Fibroblast of pulmonary artery (primary cell): Measurements from ENCODE around the gene UIMC1.
A peak's percentile ranks its signal among the peaks of the same experiment; 100 is the strongest.
"Not testable (repeated sequence)": the region's sequence is repeated elsewhere in the genome, so short reads cannot be mapped to it uniquely, and the experiment has no call there.

Experiments used
- DNase-seq: peaks from one replicate; pipeline ENCODE4 v3.0.0-alpha.2; 2010; ENCODE audit warnings: low read depth
- H3K4me3 ChIP-seq: replicated peaks from 2 replicates; pipeline ENCODE4 v1.5.1; 2011; ENCODE audit warnings: low read depth, mild to moderate bottlenecking, control low read depth, low read length, moderate library complexity
- CTCF ChIP-seq: IDR thresholded peaks from 2 replicates; pipeline ENCODE4 v1.5.1; 2011; ENCODE audit warnings: mild to moderate bottlenecking, control low read depth, low read length, inconsistent platforms; ENCODE audit errors: missing control alignments

UIMC1 gene

GRCh38 chr5:176986280-176986679 is 20.3 kb downstream of the UIMC1 start:
- H3K4me3 ChIP-seq, result no peak overlapping the region
- TF ChIP-seq CTCF, result no peak
- DNase-seq, result no peak

GRCh38 chr5:176985516-176985915 is 21.1 kb downstream of the UIMC1 start:
- H3K4me3 ChIP-seq, result no peak overlapping the region
- no peak for DNase-seq
- TF ChIP-seq CTCF, result no peak

GRCh38 chr5:176984176-176984575 is 22.4 kb downstream of the UIMC1 start:
- not testable (repeated sequence) for H3K4me3 ChIP-seq, DNase-seq

GRCh38 chr5:176983593-176983992 is 23.0 kb downstream of the UIMC1 start:
- not testable (repeated sequence) for DNase-seq

GRCh38 chr5:176983112-176983511 is 23.5 kb downstream of the UIMC1 start:
- not testable (repeated sequence) for H3K4me3 ChIP-seq, DNase-seq

More at GRCh38 chr5:176983593-176983992, 23.0 kb downstream of the UIMC1 start:
- not testable (repeated sequence) for H3K4me3 ChIP-seq

- H3K4me3 ChIP-seq, result no peak overlapping the region
- DNase-seq, result no peak
- no peak for TF ChIP-seq CTCF
Observed at GRCh38 chr5:176980818-176981217, 25.8 kb downstream of the UIMC1 start.

GRCh38 chr5:176979669-176980068 is 26.9 kb downstream of the UIMC1 start:
- TF ChIP-seq CTCF, result no peak
- no peak overlapping the region for H3K4me3 ChIP-seq
- no peak for DNase-seq

GRCh38 chr5:176965633-176966032 is 40.9 kb downstream of the UIMC1 start:
- no peak overlapping the region for H3K4me3 ChIP-seq
- TF ChIP-seq CTCF, result no peak
- DNase-seq, result no peak

GRCh38 chr5:176959051-176959450 is 47.5 kb downstream of the UIMC1 start:
- DNase-seq, result peak; percentile 54
- no peak overlapping the region for H3K4me3 ChIP-seq
- TF ChIP-seq CTCF, result peak; percentile 46
